IPS-NIHi7 (cell line): Measurements from ENCODE around the gene SPAG16.

ENCODE experiments used
- DNase-seq: peaks from one replicate; pipeline ENCODE4 v3.0.0; 2012; ENCODE audit warnings: mixed read lengths; ENCODE audit errors: extremely low spot score

Gene SPAG16

DNA sequence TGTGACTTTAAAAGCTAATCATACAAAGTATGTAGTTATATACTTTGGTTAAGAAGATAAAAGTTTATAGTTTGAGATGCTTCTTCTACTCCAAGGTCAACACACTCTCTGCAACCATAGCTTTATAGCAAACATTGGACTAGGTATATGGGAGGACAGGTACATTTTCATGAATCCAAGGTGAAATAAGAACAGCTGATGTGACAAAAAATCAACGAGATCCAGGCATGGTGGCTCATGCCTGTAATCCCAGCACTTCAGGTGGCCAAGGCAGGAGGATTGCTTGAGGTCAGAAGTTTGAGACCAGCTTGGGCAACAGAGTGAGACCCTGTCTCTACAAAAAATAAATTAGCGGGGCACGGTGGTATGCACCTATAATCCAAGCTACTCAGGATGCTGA, 963.3 kb downstream of the SPAG16 start:
- DNase-seq = no peak

DNA sequence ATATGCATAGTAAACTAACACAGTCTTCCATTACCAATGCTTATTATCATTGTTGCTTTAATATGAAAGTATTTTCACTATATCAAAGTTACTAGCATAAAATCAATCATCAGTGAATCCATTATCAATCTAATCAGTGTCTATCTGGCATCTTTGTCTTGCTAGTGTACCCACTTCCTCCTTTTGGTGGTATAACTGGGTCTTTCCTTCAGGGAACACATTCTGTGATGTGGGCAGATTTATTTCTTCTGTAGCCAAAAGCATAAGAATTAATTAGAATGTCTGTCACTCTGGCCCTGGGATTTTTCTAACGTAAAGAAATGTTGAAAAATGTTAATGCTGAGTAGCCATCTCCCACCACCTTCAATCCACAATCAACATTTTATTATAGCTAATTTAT, 970.8 kb downstream of the SPAG16 start:
- DNase-seq = no peak

DNA sequence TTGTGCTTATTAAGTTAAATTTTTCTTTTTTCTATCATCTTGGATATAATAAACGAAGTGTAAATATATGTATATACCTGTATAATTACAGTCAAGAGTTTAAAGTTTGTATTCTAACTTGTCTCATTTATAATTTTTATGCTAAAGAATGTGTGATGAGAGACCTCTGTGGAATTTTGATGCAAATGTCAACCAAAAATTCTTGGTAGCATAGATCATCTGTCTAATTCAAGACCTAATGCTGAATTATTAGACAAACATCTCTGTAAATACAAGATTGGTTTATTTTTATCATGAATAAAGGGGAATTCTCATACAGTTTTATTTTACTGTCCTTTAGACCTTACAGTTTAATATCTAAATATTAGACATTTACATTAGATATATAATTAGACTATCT, 977.4 kb downstream of the SPAG16 start:
- DNase-seq = no peak

DNA sequence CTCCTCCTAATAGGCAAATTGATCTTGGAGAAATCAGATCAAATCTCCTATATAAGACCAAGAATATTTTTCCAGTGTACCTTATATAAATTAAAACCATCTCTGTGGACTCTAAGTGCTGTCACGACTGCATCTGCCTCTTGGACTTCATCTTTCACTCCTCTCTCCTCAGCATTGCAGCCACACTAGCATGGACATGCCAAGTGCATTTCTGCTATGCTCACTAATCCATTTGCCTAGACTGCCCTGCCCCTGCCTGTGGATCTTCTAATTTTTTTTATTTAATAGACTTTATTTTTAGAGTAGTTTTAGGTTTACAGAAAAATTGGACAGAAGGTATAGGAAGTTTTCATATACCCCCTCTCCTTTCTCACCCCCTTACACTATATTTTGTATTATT, 979.9 kb downstream of the SPAG16 start:
- DNase-seq = no peak

DNA sequence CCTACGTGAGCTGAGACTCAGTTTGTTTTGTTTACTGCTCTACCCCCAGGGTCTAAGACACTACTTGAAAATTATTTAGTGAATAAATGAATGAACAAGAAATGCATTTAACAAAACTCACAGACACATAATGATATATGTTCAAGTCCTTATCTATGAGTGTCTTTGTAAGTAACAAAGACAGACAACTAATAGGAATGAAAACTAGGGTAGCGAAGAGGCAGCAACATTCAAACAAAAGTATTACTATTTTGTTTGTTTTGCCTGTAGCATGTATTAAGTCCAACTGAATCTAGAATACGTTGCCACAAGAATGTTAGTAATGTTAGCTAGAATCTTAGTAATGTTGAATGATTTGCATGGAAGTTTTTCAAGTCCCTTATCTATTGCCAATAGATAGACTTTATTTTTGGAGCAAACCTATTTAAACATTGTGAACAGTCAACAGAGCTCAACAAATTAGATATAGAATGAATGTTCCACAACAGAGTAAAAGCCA, 981.8 kb downstream of the SPAG16 start:
- no peak for DNase-seq

DNA sequence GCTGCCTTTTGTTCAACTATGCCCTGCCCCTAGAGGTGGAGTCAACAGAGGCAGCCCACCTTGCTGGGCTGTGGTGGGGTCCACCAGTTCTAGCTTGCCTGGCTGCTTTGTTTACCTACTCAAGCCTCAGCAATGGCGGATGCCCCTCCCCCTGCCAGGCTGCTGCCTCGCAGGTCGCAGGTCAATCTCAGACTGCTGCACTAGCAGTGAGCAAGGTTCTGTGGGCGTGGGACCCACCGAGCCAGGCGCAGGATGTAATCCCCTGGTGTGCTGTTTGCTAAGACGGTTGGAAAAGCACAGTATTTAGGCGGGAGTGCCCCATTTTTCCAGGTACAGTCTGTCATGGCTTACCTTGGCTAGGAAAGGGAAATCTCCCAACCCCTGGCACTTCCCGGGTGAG, 993.6 kb downstream of the SPAG16 start:
- DNase-seq = no peak

DNA sequence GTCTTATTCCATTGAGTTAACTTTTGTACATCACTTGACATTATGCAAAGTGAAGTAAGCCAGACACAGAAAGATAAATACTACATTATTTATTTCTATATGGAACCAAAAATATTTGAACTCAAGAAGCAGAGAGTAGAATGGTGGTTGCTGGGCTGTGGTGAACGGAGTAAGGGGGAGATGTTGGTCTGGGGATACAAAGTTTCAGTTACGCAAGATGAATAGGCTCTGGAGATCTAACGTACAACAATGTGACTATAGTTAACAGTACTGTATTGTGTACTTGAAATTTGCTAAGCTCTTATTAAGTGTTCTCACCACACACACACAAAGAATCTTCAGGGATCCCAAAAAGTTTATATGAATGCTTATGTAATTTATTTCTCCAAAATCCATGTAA, 1001.7 kb downstream of the SPAG16 start:
- no peak for DNase-seq

DNA sequence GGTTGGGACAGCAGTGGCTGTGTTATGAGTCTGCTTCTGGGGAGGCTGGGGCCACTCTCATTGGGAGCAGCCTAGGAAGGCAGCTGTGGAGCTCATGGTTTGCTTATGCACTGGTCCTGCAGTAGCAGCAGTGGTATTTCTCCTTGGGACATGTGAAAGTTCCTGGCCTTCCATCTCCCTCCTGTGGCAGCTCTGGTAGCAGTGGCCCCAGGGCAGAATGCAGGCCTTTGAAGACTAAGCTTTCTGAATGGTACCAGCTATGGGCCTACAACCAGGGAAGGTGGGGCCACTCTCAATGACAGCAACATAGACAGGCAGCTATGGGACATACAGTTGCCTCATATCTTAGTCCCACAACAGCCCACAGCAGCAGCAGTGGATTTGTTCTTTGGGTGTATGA, 1009.3 kb downstream of the SPAG16 start:
- DNase-seq = peak; percentile 40

DNA sequence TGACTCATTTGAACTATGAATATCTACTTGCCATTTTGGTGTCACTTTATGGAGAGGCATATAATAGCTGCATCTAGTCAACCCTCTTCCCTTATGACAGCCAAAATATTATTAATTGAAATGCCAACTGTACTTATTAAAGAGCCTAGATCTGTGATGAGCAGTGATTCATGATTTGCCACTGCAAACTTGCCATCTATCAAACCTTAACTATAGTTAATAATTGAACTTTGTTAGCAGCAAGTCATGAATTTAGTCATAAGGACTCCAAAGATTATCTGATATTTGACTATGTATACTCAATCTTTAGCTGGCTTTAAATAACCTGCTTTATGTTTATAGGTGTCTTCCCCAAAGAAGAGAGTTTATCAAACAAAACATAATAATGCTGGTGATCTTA, 1010.2 kb downstream of the SPAG16 start:
- DNase-seq = no peak

DNA sequence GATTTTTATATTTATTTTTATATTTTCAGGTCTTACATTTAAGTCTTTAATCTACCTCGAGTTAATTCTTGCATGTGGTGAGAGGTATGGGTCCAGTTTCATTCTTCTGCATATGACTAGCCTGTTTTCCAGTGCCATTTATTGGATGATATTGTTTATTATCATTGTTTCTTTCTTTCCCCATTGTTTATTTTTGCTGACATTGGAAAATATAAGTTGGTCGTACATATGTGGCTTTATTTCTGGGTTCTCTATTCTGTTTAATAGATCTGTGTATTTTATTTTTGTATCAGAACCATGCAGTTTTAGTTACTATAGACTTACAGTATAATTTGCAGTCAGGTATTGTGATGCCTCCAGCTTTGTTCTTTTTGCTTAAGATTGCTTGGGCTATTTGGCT, 1013.2 kb downstream of the SPAG16 start:
- DNase-seq = no peak

DNA sequence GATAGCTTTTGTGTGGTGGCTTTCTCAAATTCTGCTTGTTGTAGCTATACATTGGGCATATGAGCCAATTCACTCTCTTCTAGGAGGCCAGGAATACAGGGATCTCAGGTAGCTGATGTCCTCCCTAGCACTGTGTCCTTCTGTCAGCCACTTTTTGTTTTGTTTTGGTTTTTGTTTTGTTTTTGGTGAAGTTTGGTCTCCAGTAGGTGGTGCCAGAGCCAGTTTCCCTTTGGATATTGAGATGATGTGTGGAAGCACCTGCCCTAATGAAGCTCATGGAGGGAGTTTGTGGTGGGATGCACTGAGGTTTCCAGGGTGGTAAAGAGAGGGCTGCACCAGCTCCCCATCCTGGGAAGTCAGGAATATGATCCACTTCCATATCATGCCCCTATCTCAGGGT, 1026.1 kb downstream of the SPAG16 start:
- DNase-seq = peak; percentile 35

DNA sequence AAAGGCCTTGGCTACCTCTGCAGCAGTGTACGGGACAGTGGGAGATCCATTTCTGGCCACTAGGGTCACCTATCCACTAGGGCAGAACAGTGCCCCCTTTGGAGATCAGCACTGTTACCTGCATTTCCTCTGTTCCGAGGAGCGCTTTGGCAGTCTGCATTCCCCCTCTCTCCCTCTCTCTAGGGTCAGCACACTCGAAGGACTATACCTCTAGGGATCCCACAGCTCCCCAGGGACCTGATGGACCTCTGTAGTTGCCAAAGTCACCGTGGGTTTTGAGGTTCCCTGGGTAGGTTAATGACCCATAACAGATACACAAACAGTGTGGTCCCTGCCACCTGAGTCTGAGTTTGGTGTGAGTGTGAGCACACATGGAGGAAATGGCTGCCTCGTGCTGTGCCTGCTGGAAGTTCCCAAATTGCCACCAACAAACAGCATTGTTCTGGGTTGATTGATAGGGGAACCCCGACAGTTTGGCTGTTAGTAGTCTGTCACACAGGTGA, 1026.8 kb downstream of the SPAG16 start:
- DNase-seq = peak; percentile 69

DNA sequence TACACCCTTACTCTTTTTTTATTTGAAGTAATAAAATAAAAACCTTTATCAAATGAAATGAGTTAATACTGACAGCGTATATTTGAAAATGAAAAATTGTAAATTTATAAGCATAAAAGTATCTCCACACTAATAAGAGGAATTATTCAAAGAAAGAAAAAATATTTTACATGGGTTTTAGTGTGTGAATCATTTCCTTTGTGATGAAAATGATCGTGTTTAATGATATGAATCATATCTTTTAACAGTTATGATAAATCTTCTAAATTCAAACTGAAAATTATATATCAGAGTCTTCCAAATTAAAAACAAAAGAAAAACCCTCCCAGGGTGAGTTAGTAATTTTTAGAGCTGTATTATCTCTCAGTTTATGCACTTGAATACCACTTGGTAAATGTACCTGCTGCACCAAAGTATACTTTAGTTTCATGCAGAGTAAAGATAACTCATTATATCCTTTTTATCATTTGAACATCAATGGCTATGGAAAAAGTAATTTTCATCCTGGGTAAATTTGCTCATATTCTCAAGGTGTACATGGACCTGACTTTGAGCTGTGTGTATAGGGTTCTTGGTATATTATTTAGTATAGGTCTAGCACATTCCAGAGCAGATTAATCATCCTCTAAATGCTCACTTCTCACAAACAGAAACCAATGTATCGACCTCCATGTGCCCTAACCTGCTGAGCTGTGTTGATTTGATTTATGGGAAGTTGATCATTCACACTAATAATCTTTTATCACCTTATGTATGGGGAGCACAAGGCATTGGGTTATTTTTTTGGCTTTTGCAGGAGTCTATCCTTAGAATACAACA, 1027.9 kb downstream of the SPAG16 start:
- DNase-seq = no peak

DNA sequence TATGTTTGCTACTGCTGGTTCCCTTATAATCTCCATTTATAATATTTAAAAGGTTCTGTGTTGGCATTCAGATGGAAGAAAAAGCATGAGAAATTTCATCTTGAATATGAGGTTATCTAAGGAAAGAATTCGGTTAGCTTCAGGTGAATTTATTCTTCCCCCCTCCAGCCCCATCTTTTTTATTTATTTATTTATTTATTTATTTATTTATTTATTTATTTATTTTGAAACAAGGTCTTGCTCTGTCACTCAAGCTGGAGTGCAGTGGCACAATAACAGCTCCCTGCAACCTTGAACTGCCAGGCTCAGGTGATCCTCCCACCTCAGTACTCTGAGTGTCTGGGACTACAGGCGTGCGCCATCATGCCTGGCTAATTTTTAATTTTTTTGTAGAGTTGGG, 1031.1 kb downstream of the SPAG16 start:
- DNase-seq = no peak

DNA sequence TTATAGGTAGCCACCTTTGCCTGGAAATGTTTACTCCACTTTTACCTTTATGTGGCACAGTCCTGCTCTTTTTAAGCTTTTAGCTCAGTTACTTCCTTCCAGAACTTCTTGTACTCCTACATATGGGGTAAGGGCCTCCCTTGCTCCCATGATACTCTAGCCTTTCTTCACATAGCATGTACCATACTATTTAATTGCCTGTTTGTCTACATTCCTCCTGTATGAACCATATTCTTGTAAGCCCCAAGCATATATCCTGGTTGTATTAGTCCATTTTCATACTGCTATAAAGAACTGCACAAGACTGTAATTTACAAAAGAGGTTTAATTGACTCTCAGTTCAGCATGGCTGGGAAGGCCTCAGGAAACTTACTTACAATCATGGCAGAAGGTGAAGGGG, 1035.9 kb downstream of the SPAG16 start:
- no peak for DNase-seq

DNA sequence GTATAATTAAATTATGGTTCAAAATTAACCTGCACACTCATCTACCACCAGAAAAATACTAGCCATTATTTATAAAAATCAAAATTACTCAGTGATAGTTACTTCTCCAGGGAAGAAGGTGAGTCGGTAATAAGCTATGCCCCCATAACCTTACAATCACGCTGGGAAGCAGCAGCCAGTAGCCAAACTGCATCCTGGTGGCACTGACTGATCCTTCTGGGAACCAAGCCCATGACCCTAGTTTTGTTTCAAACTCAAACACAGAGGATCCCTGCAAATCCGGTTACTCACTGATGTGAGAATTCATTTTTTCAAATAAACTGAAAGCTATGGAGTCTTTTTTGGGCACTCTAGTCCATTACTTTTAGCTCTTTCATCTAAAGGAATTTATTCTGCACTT, 1038.4 kb downstream of the SPAG16 start:
- DNase-seq = no peak

DNA sequence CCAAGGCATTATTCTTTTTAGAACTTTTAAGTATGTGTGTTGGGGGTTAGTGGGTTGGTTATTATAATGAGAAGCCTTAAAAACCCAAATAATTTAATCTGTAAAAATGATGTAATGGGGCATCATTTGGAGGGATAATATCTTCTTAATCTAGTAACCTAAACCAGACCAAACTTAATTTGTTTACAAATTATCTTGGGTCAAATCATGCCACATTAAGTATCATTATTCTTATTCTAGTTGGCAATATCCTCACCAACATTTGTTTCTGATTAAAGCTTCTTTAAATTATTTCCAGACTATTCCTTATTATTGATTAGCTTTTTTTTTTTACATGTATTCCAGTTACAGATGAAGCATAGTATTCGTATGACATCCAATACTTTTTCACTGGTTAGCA, 1041.1 kb downstream of the SPAG16 start:
- no peak for DNase-seq

DNA sequence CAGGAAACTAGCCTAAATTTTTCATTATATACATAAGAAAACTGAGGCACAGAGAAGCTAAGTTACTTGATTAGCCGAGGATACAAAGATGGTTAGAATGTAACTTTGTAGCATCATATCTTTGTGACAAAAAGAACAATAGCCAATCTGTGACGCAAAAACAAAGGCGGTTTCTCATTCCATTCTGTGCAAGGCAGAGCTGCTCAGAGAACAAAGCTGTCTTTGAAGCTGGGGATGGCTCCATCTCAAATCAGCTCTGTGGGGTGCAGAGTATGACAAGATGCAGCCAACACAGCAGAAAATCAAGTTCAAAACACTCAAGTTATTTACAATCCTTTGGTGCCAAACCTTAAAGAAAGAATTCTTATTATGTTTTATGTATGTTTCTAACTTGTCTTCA, 1044.7 kb downstream of the SPAG16 start:
- DNase-seq = no peak

DNA sequence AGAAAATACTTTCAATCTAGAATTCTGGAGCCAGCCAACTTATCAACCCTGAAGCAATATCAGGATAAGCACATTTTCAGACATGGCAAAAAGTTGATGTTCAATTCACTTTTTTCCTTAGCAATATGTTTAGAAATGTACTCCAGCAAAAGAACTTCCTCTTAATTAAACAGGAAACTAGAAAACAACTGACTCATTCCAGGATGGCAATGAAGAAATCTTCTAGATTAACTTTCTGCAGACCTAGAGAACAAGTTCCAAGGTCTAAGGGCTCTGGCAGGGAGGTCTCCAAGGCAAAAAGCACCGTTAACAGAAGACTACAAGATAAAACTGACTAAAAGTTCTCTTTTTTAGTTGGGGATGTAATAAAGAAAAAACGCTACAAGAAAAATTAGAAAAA, 1057.4 kb downstream of the SPAG16 start:
- no peak for DNase-seq

DNA sequence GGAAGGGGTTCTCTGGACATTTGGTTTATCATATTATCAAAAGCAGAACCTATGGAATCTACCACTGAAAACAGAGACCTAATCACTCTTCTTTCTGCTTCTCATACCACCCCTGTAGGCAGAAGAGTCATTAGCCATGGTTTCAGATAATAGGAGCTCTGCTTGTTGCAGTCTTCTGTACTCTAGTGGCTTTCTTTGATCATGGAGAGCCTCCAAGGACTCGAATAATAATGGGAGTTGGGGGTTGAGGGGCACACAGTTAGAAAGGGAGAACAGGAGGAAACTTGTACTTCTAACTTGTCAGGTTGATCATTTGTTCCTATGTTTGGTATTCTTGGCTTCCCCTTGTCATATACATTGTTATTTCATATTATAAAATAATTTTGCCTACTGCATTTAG, 1074.2 kb downstream of the SPAG16 start:
- no peak for DNase-seq

DNA sequence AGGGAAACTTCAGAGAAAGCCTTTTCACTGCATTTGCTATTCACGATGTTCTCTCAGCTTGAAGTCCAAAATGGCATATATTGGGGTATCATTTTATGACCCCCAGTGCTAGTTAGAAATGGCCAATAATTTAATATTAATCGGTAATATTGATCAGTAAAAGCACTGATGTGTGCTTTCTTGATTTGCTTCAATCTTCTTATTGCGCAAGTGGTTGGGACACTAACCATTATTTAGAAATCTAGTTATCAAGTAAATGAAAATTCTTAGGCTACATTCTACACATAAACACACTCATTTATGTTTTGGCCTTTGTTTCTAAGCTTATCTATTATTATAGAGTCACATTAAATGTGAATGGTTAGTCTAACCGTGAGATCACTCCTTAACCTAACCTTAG, 1076.9 kb downstream of the SPAG16 start:
- no peak for DNase-seq

DNA sequence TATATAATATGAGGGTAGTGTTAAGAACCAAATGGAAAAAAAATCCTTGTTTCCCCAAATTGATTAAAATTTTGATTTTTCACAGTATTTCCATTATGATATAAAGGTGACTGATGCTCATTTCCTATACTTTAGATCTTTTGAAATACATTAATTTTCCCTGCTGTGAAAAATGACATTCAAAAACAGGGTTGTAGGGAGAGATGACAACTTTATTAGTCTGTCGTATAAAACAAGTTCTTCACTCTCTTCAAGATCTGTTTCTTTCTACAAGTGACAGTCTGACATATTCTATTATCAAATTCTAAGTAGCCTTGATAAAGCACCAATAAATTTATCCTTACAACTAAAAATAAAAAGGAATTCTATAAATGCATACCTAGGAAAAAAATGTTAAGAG, 1081.3 kb downstream of the SPAG16 start:
- DNase-seq = no peak

DNA sequence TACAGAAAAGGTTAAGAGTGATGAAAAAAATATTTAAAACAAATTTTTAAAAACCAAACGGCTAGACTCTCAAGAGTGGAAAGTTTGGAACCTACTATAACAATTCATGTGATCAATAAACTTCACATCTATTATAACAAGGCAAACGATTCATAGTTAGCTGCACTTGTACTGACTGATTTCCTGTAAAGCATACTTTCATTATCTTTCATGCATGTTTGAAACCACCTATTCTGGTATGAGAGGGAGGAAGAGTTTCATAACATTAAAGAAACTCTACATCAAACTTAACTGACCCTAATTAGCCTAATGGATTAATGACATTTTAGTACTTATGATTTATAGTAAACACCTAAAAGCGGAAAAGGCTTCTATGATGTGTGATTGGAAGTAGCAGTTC, 1082.9 kb downstream of the SPAG16 start:
- no peak for DNase-seq
